ENCODE data around the gene S1PR4.

- TF ChIP-seq JUND (IDR thresholded peaks at IDR 0.05; ENCODE audit: low read length) (no peak), POLR2A (IDR thresholded peaks at IDR 0.05; ENCODE audit: control extremely low read depth in 1 of 2, low read depth in 2 of 2, low read length in 2 of 2) (no peak), CTCF (IDR thresholded peaks at IDR 0.05; ENCODE audit: control extremely low read depth in 1 of 3, insufficient read depth in 1 of 3, low read depth in 1 of 3, low read length in 3 of 3) (no peak), KDM5A (IDR thresholded peaks at IDR 0.05; ENCODE audit: low read length) (no peak), EGR1 (IDR thresholded peaks at IDR 0.05; ENCODE audit: borderline replicate concordance, low read depth, low read length) (no peak), SRF (IDR thresholded peaks at IDR 0.05; ENCODE audit: low read depth, low read length) (no peak), USF2 (IDR thresholded peaks at IDR 0.05; ENCODE audit: low read length) (no peak), CTBP2 (IDR thresholded peaks at IDR 0.05; ENCODE audit: borderline replicate concordance, insufficient read depth, insufficient read length, low read length) (no peak), CEBPB (IDR thresholded peaks at IDR 0.05; ENCODE audit: low read depth, low read length) (no peak)
These were observed 45.4 kb upstream of the S1PR4 start for GRCh38 chr19:3132971-3133792.
